H1 (cell line): ENCODE results near the gene SUSD6. TPM values are rescaled to one million over a fixed set of nuclear protein-coding genes. Genes with fewer than 3 reads are reported as not detected.

Experiments
- CHD2 ChIP-seq: IDR thresholded peaks from 2 replicates; pipeline ENCODE4 v1.6.1; 2012; ENCODE audit warnings: low read length, improper control_type of control experiment
- CHD7 ChIP-seq: fragments of 300-600 bp; sonication (generic); IDR thresholded peaks from 2 replicates; pipeline ENCODE4 v1.7.1; 2012; ENCODE audit warnings: low read length, moderate library complexity, mild to moderate bottlenecking, inconsistent platforms; ENCODE audit not compliant: insufficient replicate concordance
- CTCF ChIP-seq, 3 experiments: IDR thresholded peaks; 1 replicate in 2 of 3; 2 replicates in 1 of 3; pipeline versions ENCODE4 v1.5.1 to v1.6.1; 2011; ENCODE audit warnings: low read length in 3 of 3, mild to moderate bottlenecking in 3 of 3, inconsistent platforms in 2 of 3, low read depth in 1 of 3, moderate library complexity in 1 of 3; ENCODE audit not compliant: insufficient read depth in 1 of 3; ENCODE audit errors: control extremely low read depth in 1 of 3
- FOSL1 ChIP-seq: IDR thresholded peaks from 2 replicates; pipeline ENCODE4 v1.6.1; 2011; ENCODE audit warnings: mild to moderate bottlenecking, low read depth, low read length, moderate library complexity; ENCODE audit not compliant: insufficient read depth
- PHF8 ChIP-seq: fragments of 200-600 bp; sonication (generic); conservative IDR thresholded peaks from 2 replicates; pipeline ENCODE4 v1.7.1; 2012; ENCODE audit warnings: low read depth, mild to moderate bottlenecking, inconsistent platforms, low read length, moderate library complexity
- POLR2A ChIP-seq, 2 experiments: IDR thresholded peaks; 1 replicate in 1 of 2; 2 replicates in 1 of 2; pipeline ENCODE4 v1.6.1; 2011; ENCODE audit warnings: low read depth in 2 of 2, low read length in 2 of 2, mild to moderate bottlenecking in 2 of 2; ENCODE audit errors: control extremely low read depth in 1 of 2
- POU5F1 ChIP-seq: IDR thresholded peaks from 2 replicates; pipeline ENCODE4 v1.6.1; 2011; ENCODE audit warnings: low read depth, mild to moderate bottlenecking, low read length, moderate library complexity
- SAP30 ChIP-seq: fragments of 300-600 bp; sonication (generic); IDR thresholded peaks from 2 replicates; pipeline ENCODE4 v1.7.1; 2012; ENCODE audit warnings: low read length, moderate library complexity, mild to moderate bottlenecking, inconsistent platforms; ENCODE audit not compliant: insufficient read depth, insufficient replicate concordance
- SP4 ChIP-seq: IDR thresholded peaks from 2 replicates; pipeline ENCODE4 v1.6.1; 2012; ENCODE audit warnings: low read length, inconsistent platforms
- TAF7 ChIP-seq: optimal IDR thresholded peaks from 2 replicates; pipeline ENCODE3; 2011; ENCODE audit warnings: low read depth, mild to moderate bottlenecking, inconsistent platforms, low read length, moderate library complexity, borderline replicate concordance
- polyA plus RNA-seq, 7 experiments: library from polyadenylated mRNA; depleted of rRNA in 3 of 7; stranded (reverse) in 5 of 7; unstranded in 2 of 7; fragments of >200 nt in 5 of 7; fragments of 200-250 nt in 2 of 7; gene quantifications; 1 replicate in 5 of 7; 2 replicates in 1 of 7; 4 replicates in 1 of 7; pipeline versions ENCODE4 v1.2.1 to v1.2.3, GENCODE V29; 2011 to 2013; ENCODE audit warnings: missing spikeins in 2 of 7, mixed read lengths in 2 of 7
- total RNA-seq: library from RNA; stranded (reverse); fragmentation: NEBNext Ultra II Directional; extraction: Animal tissue kit (Norgen Biotek cat#: 25700); gene quantifications from 2 replicates; pipeline ENCODE4 v1.2.1, GENCODE V29; 2021

Gene SUSD6
- total and polyA plus RNA-seq, 2 of the 8 experiments (the other 6 are each of a cell fraction or from before 2014, with no cell fraction given) = 3.0 to 3.8 TPM

- TF ChIP-seq CHD7 (no peak), POU5F1 (no peak), SAP30 (no peak), POLR2A (IDR thresholded peaks at IDR 0.05; ENCODE audit: control extremely low read depth in 1 of 2, low read depth in 2 of 2, low read length in 2 of 2) (no peak), PHF8 (no peak), CHD2 (no peak), CTCF (IDR thresholded peaks at IDR 0.05; ENCODE audit: control extremely low read depth in 1 of 3, insufficient read depth in 1 of 3, low read depth in 1 of 3, low read length in 3 of 3) (no peak), FOSL1 (no peak), SP4 (no peak), TAF7 (no peak)
Measured at GRCh38 chr14:69650948-69651369, 39.6 kb downstream of the SUSD6 start (continued).
